ENCODE results near the gene DNAH10. TPM values are rescaled to one million over a fixed set of nuclear protein-coding genes. Genes with fewer than 3 reads are reported as not detected.

DNAH10 gene
- total RNA-seq, 1 donor from 2014 or later, result under 0.01 TPM

GRCh38 chr12:123957196-123957595 is 195.1 kb downstream of the DNAH10 start:
- Histone ChIP-seq H3K36me3 (ENCODE audit: control insufficient read depth, insufficient read depth, low read length) (no peaks in the 10 kb centered on the region), H3K4me3 (ENCODE audit: low read depth, low read length) (no peak overlapping the region), H3K27me3 (ENCODE audit: control insufficient read depth, insufficient read depth, low read length) (no peaks in the 10 kb centered on the region)
- no peak for FAIRE-seq
- no peak for TF ChIP-seq CTCF (IDR thresholded peaks at IDR 0.05; ENCODE audit: insufficient read depth, low read length, severe bottlenecking)
- no peak for DNase-seq (ENCODE audit: low read depth)

GRCh38 chr12:123958462-123958861 is 196.4 kb downstream of the DNAH10 start:
- Histone ChIP-seq H3K36me3 (ENCODE audit: control insufficient read depth, insufficient read depth, low read length) (no peaks in the 10 kb centered on the region), H3K4me3 (ENCODE audit: low read depth, low read length) (no peak overlapping the region), H3K27me3 (ENCODE audit: control insufficient read depth, insufficient read depth, low read length) (no peaks in the 10 kb centered on the region)
- DNase-seq (ENCODE audit: low read depth) (no peak), FAIRE-seq (no peak)
- TF ChIP-seq CTCF (IDR thresholded peaks at IDR 0.05; ENCODE audit: insufficient read depth, low read length, severe bottlenecking), result no peak

- H3K36me3 ChIP-seq (ENCODE audit: control insufficient read depth, insufficient read depth, low read length), result no peaks in the 10 kb centered on the region
- H3K27me3 ChIP-seq (ENCODE audit: control insufficient read depth, insufficient read depth, low read length), result no peaks in the 10 kb centered on the region
- TF ChIP-seq CTCF (IDR thresholded peaks at IDR 0.05; ENCODE audit: insufficient read depth, low read length, severe bottlenecking), result no peak
- no peak for FAIRE-seq
- no peak for DNase-seq (ENCODE audit: low read depth)
- no peak overlapping the region for H3K4me3 ChIP-seq (ENCODE audit: low read depth, low read length)
Measured at GRCh38 chr12:123958876-123959275, 196.8 kb downstream of the DNAH10 start.

- FAIRE-seq (no peak), DNase-seq (ENCODE audit: low read depth) (no peak)
- no peak overlapping the region for H3K4me3 ChIP-seq (ENCODE audit: low read depth, low read length)
- H3K36me3 ChIP-seq (ENCODE audit: control insufficient read depth, insufficient read depth, low read length), result no peaks in the 10 kb centered on the region
- no peak for TF ChIP-seq CTCF (IDR thresholded peaks at IDR 0.05; ENCODE audit: insufficient read depth, low read length, severe bottlenecking)
- no peaks in the 10 kb centered on the region for H3K27me3 ChIP-seq (ENCODE audit: control insufficient read depth, insufficient read depth, low read length)
Measured at GRCh38 chr12:123960029-123960735, 198.1 kb downstream of the DNAH10 start.

- TF ChIP-seq CTCF (IDR thresholded peaks at IDR 0.05; ENCODE audit: insufficient read depth, low read length, severe bottlenecking), result no peak
- FAIRE-seq, result no peak
Measured at GRCh38 chr12:123960856-123961255, 198.8 kb downstream of the DNAH10 start.

More at GRCh38 chr12:123960856-123961255, 198.8 kb downstream of the DNAH10 start:
- Histone ChIP-seq H3K4me3 (ENCODE audit: low read depth, low read length) (no peak overlapping the region), H3K27me3 (ENCODE audit: control insufficient read depth, insufficient read depth, low read length) (no peaks in the 10 kb centered on the region), H3K36me3 (ENCODE audit: control insufficient read depth, insufficient read depth, low read length) (no peaks in the 10 kb centered on the region)
- DNase-seq (ENCODE audit: low read depth), result no peak
